Measurements from ENCODE around the gene PARN.

DNA sequence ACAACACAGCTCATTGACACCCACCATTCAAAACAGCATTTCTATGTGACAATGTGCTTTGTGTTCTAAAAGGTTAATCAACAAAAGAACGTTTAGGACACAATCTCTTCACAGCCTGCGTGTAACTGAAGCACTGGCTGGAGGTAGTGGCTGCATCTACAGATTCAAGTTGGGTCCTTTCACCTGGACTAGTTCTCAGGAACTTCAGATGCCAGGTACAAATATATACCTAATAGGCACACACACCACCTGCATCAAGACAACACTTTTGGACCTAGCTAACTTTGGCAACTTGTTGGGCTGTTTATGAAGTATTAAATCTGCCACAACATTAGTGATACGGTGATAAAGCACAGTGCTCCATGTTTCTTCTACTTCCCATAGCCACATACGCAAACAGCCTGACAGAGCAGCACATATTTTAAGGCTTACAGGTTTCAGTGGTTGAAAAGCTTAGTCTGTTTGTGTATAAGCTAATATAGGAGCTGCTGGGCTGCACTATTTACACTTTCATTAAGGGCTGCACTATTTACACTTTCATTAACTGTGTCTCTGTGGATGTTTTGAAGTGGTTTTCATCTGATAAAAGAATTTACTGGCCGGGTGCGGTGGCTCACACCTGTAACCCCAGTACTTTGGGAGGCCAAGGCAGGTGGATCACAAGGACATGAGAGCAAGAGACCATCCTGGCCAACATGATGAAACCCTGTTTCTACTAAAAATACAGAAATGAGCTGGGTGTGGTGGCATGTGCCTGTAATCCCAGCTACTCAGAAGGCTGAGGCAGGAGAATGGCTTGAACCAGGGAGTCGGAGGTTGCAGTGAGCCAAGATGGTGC, 132.6 kb downstream of the PARN start:
- TF ChIP-seq, protein P1, sequence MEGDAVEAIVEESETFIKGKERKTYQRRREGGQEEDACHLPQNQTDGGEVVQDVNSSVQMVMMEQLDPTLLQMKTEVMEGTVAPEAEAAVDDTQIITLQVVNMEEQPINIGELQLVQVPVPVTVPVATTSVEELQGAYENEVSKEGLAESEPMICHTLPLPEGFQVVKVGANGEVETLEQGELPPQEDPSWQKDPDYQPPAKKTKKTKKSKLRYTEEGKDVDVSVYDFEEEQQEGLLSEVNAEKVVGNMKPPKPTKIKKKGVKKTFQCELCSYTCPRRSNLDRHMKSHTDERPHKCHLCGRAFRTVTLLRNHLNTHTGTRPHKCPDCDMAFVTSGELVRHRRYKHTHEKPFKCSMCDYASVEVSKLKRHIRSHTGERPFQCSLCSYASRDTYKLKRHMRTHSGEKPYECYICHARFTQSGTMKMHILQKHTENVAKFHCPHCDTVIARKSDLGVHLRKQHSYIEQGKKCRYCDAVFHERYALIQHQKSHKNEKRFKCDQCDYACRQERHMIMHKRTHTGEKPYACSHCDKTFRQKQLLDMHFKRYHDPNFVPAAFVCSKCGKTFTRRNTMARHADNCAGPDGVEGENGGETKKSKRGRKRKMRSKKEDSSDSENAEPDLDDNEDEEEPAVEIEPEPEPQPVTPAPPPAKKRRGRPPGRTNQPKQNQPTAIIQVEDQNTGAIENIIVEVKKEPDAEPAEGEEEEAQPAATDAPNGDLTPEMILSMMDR (conservative IDR thresholded peaks at IDR 0.05; ENCODE audit: low read depth, low read length): no peak
- TF ChIP-seq SMC3 (IDR thresholded peaks at IDR 0.05; ENCODE audit: low read depth, low read length) (no peak), RAD21 (IDR thresholded peaks at IDR 0.05; ENCODE audit: low read length) (no peak), BHLHE40 (IDR thresholded peaks at IDR 0.05; ENCODE audit: low read depth, low read length) (no peak), CHD1 (IDR thresholded peaks at IDR 0.05; ENCODE audit: low read depth, low read length) (no peak), MXI1 (IDR thresholded peaks at IDR 0.05; ENCODE audit: borderline replicate concordance, low read depth, low read length) (no peak), CEBPB (IDR thresholded peaks at IDR 0.05; ENCODE audit: low read depth, low read length) (no peak), POLR2A (IDR thresholded peaks at IDR 0.05; ENCODE audit: low read depth, low read length) (no peak), MAZ (IDR thresholded peaks at IDR 0.05; ENCODE audit: borderline replicate concordance, low read depth, low read length) (no peak)
- TF ChIP-seq, protein P2, sequence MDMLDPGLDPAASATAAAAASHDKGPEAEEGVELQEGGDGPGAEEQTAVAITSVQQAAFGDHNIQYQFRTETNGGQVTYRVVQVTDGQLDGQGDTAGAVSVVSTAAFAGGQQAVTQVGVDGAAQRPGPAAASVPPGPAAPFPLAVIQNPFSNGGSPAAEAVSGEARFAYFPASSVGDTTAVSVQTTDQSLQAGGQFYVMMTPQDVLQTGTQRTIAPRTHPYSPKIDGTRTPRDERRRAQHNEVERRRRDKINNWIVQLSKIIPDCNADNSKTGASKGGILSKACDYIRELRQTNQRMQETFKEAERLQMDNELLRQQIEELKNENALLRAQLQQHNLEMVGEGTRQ (IDR thresholded peaks at IDR 0.05; ENCODE audit: low read depth, low read length): no peak
